ENCODE results near the gene SYNPR.

Gene SYNPR

DNA sequence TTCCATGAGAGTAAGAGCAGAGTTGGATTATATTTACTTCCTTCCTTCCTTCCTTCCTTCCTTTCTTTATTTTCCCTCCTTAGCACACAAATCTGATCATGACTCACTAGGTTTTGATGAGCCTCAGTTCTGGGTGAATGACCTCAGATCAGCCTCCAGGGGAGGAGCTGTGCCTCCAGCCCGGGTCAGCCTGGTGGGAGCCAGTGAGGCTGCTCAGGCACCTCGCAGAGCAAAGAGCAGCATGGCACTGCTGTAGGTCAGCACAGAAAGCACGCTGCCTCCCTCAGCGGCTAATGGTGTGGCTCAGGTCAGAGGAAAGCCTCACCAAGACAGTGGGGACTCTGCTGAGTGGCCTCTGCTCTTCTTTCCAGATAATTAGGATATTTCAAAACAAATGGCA, 108.5 kb downstream of the SYNPR start:
- no peak for DNase-seq

DNA sequence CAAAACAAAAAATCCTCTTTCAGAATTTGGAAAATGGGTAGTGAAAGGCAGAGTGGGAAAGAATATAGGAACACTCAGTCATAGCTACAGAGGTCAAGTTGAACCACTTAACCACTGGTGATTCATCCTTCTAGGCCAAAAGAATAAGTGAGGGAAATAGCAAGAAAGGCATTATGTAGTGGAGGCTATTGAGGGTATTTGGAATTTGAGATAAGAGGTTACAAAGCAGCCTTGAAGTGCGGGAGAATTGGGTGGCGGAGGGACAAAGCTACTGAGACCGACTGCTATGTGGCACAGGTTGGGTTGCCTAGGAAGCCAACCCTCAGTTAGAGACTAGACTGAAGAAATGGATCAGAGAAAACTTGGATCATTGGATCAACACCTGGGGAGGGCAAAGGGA, 109.5 kb downstream of the SYNPR start:
- DNase-seq = no peak

DNA sequence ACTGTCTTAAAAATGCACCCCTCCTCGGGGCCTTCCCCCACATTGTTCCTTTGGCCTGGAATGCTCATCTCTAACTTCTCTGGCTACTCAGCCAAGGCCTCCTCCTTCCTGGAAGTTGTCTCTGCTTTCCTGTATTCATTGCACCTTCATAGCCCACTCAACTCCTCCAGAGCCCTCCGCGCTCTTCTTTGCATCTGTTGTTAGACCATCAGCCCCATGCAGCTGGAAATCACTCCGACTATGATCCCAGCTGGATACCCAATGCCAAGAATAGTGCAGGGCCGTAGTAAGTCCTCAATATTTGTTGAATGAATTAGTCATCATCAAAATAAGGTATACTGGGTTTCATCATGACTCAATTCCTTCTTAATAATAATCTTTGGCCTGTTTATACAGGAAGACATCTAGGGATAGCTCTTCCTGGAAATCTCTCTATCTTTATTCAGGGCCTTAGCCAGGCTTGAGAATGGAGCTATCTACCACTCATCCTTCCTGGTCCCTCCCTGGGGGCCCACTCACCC, 112.7 kb downstream of the SYNPR start:
- no peak for DNase-seq

DNA sequence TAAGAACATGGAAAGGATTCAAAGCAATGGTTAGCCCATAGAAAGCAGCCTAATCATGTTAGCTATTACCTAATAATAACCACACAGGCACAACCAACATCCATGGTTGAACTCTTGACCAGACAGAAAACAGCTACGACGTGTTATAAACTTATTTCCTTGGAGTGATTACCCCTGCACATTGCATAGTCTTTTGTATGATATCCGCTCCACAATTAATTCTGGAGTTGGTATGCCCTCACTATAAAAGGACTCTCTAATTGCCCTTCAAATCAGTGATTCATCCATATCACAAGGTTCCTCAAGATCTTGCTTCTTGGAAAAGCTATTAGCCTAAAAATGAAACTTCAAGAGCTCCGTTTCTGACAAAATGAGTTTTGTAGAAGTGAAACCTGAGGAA, 117.9 kb downstream of the SYNPR start:
- DNase-seq = no peak

DNA sequence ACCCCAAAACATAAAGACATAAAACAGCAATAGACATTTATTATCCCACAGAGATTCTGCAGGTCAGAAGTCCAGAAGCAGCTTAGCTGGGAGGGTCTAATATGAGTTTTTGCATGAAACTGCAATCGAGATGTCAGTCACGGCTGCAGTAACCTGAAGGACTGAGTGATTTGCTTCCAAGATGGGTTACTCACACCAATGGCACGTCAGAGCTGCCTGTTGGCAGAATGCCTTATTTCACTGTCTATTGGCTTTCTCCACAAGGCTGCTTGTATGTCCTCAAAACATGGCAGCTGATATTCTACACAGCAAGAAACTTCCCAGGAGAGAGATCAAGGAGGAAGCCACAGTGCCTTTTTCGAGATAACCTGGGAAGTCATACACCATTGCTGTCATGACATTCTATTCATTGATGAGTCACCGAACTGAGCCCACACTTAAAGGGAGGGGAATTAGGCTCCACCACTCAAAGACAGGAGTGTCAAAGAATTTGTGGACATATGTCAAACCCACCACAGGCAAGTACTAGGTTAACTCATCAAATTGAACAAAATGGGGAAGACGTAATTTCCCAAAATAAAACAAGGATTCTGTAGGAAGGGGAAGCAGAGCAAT, 122.2 kb downstream of the SYNPR start:
- DNase-seq = no peak

DNA sequence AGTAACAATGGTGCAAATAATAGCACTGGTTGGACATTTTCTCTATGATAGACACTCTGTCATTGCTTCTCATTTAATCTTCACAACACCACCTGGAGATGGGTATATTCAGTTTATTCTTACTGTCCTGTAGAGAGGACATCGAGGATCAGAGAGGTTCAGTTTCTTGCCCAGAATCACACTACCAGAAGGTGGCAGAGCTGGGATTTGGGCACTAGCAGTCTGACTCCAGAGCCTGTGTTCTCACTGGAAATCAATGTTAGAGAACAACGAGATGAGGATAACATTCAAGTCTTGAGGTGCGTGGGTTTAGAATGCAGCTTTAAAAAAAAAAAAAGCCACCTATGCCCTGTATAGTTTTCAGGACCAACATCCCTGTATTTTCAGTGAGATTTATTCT, 127.8 kb downstream of the SYNPR start:
- no peak for DNase-seq

DNA sequence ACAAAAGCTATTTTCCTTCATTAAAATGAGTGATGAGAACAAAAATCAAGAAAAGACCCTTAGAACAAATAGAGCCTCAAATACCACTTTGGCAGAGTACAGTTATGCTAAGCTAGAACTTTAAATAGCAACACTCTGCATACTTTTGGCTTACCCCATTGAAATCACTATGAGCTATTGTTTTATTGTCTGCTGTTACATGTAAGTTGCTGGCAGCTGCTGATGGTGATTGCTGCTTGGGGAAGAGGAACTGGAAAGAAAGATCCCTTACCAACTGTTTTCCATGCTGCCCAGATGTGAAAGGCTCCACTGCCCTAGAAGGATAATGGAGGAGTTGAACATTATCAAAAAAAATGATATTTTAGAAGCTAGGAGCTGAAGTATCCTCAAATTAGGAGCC, 135.4 kb downstream of the SYNPR start:
- DNase-seq = no peak

DNA sequence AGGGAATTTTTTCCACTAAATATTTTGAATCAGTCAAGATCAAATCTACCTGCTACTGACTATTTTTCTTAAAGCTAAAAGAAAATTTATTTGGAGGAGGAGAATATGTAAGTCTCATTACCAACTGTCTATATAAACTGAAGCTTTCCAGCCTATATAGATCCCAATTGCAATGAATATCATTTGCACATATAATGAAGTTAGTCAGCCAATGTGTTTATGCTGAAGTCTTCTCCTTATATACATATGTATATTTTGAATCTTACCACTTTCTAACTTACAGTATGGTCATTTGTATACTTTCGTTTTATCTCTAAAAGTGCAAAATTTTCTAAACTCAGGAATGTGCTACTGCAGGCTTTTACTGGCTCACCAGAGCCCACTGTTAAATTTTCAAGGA, 136.5 kb downstream of the SYNPR start:
- no peak for DNase-seq

DNA sequence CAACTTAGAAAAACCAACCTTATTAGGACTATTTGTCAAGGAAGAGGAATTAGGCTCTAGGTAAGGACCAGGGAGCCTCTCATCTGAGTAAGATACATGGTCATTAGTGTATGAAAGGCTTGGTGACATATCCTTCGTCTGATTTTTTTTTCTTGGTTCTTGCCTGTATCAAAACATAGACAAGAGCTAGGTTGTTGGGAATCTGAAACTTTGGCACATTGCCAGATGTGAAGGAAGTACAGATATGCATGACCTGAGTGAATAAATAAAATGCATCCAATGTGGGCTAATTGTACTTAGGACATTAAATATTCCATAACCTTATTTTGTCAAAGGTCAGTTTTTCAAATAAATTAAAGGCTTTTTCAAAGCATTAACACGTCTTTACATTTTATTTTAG, 151.8 kb downstream of the SYNPR start:
- DNase-seq = no peak

DNA sequence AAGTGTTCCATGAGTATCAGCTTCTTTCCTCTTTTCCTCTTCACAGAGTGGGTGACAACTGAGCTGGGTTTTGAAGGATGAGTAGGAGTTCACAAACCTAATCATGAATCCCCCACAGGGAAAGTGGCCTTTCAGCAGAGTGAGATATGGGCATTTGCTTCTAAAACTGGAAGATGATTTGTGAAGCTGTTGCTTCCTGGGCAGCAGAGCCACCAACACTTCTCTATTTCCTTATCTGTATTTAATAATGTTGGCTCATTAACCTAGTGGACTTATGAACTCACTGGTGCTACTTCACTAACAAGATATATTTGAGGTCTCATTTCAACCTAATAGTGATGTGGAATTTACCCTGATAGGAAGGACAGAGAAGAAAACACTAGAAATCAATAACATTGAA, 152.8 kb downstream of the SYNPR start:
- no peak for DNase-seq

DNA sequence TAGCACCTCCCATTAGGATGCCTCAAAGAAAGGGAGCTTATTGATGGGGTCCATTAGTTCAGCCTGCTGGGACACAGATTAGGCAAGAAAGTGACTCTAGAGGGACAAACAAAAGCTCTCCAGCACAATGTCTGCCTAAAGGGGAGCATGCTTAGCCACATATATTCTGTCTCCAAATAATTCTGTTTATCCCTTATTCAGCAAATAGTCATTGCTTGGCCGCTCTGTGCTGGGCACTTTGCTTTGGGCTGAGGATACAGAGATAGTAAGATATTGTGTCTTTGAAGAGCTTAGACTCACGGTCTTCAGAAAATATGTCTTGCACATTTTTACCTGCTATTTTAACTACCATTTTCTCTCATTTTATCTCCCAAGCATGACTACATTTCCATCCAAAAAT, 159.8 kb downstream of the SYNPR start:
- no peak for DNase-seq

DNA sequence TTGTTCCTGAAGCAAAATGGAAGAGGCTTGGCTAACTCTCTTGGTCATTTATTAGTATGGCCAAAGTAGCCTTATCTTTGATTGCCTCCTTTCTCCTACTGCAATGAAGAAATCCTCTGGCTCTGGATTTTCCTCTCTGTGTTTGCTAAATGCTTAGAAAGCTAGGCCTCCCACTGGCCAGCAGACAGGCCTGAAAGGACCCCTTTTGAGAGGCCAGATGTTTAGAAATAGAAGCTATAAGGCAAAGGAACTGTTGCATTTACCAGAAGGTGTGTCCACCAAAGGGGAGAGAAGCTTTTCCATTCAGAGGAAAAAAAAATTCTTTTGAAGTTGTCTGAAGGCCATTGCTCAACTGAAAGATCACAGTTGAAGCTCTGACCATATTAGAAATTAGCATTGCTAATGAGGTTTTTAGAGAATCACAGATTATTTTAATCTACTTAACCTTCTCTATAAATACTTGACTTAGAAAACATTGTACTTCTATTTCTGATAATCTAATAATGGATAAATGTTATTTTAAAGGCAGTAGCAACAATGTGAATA, 160.8 kb downstream of the SYNPR start:
- DNase-seq = no peak

DNA sequence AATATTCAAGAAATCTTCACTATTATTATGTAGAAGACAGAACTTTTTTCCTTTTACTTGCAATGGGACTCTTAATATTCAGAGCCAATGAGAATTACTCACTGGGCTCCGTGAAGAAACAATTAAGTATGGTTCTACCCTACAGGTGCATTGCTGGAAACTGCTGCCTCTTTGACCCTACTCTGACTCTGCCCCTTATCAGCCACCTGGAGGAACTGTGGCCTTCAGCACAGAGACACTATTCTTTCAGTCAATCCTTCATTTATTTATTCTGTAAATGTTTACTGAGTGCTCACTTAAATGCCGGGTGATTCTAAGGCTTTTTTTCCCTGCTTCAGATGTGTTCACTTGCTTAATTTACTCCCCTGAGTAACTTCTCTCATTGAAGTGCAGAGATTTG, 163.2 kb downstream of the SYNPR start:
- DNase-seq = no peak

DNA sequence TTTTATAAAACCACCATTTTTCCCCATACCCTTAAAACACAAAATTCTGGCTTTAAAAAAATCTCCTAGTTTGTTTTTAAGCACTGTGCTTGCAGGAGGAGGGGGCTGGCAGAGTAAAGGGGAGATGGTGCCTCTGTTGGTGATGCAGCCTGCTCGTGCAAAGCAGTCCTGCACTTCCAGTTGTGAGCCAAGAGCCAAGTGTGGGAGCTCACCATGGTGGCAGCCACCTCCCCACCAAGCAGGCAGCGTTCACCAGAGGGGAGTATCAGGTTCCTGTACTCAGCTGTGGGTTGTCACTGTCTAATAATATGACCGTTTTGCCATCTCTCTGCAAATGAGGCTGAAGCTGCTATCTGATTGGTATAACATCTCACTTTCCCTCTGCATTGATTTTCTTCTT, 164.8 kb downstream of the SYNPR start:
- DNase-seq = no peak

DNA sequence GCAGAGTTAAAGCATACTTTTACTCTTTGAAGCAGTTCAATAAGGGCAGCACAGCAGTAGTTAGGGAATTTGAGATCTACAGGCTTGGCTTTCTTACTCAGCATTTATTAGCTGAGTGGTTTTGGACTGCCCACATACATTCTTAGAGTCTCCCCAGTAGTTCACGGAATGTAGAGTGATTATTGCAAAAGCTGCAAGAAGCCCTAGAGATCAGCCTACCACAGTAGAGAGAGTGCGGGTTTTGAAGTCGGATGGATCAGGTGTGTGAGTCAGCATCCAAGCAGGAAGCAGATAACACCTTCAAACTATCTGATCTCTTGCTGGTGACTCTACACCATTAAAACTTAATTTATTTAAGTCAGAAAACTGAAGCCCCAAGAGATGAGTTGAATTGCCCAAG, 171.9 kb downstream of the SYNPR start:
- DNase-seq = no peak

DNA sequence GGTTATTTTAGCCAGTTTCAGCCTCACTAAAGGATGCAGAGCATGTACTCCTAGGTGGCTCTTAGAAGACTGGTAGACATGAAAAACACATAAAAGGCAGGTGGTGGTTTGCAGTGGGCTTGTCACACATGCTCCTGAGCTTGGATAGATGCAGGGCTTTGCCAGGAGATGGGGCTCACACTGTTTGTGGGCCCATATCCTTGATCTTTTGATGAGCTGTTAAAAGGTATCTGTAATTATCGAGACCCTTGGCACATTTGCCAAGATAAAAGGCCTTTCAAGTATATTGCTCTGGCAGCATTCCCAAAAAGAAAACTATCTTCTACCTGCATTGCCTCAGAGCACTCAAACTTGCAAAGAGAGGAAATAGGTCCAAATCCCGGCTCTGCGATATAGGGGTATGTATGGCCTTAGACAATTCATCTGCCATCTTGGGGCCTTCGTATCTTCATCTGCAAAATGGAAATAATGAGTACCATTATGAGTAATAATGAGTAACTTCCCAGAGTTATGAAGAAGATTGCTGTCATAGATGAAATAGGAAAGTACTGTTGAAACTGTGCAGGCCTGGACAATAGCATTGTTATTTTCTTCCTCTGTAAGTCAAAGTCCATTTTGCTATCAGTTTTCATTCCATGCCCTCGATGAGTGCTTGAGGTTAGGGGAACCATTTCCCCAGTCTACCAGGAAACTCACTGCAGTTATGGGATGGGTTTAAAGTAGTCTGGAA, 172.7 kb downstream of the SYNPR start:
- DNase-seq = no peak

DNA sequence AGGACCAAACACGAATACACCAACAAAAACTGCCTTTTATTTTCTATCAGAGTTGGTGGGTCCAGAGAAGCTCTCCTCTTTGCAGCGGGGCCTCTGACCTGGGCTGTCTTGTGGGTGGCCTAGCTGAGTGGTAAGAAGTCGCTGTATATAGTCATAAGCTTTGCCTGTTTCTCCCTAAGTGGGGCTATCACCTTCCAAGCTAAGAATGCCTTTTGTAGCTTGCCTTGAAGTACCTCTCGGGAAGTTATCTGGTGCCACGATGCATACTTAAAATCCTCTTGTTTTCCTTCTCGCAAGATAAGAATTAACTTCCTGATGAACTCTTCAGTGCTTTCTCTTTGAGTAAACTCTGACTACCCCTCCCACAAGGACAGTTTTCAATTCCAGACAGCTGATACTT, 178.8 kb downstream of the SYNPR start:
- no peak for DNase-seq

DNA sequence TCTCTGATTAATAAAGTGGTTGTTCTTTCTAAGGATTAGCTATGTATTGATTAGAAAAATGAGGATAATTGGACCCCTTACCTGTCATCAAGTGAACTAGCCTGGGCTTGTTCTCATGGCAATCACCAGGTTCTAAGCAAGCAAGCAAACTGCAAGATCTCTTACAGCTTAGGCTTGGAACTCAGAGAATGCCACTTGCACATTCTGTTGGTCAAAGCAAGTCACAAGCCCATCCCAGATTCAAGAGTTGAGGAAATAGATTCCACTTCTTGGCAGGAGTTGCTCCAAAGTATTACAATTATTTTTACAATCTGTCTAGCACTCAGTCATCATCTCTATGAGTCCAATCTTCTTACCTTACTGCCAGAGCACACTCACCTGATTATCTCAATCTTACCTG, 180.3 kb downstream of the SYNPR start:
- DNase-seq = no peak

DNA sequence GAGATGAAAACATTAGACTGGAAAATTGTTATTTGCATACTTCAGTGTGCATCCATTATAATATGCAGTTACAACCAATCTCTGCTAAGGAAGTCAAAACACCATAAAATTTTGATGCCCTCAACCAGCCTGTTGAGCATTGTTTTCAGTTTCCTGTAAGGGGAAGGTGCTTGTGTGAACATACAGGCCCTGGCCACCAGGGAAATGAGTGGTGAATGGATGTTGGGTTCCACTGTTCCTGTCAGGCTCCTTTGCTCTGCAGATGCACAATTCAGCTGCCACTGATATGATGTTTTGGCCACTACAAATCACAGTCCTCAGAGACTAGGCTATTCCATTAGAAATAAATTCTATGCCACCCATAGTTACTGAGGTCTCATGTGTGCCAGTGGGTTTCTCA, 184.6 kb downstream of the SYNPR start:
- DNase-seq = no peak

DNA sequence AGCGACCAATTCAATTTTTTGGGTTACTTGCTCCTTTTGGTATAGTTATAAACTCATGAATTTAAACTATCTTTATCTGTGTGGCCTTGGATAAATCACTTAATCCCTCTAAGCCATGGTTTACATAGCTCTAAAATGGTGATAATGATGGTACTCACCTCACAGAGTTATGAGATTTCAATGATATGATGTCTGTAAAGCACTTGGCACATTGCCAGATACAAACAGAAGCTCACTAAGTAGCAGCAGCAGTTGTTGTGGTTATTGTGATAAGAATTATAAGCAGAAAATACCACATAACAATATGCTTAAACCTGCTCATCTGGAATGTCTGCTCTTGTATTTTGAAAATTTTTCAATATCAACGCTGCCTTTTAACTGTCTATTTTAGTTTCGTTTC, 189.3 kb downstream of the SYNPR start:
- DNase-seq = no peak

DNA sequence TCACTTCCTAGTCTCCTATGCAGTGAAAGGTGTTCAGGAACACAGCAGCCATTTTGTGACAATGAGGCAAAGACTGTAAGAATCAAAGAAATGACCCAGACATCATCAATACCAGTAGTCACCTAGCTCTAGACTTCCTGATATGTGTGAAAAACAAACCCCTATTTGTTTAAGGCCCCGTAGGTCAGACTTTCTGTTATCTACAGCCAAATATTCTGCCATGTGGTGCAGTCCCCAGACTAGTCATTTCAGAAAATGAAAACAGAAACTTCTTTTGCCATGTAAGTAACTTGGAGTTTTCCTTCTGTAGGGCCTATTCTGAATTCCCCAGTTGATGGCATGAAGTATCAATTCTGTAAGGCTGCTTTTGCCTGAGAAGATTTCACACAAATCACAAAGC, 192.6 kb downstream of the SYNPR start:
- no peak for DNase-seq

DNA sequence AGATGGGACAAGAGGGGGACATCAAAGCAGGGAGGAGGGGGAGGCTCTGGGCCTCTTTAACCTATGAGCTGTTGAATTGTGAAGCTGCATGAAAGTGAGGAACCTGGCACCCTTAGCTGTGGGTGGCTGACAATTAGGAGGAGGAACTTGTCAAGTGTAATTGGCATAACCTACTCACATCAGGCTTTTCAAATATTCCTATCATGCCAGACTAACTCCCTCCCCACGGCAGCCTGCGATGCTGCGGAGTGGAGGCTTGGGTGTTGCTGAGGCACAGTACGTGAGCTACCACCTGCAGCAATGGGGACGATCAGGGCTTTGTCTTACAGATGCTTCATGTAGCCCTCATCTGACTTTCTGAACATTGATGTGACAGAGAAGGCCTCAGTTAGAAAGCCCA, 193.7 kb downstream of the SYNPR start:
- no peak for DNase-seq

DNA sequence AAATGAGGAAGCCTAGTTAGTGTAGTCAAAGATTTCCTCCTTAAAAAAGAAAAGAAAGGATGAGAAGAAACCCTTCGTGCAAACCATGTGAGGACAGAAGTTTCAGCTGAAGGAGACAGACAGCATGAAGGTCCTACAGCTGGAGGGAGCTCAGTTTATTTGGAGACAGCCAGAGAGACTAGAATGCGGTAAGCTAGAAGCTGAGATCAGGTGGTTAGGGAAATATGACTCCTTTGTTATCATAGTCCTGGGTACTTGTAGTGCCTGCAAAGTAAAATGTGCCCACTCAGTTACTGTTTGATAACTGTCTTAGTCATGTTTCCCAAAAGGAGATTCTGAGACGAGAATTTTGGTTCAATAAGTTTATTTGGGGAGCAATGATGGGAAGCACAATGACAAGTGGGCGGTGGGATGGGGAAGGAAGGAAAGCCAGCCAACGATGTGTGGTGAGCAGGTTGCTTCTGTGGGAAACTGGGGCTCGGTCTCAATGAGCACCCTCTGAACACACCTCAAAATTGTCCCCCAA, 195.6 kb downstream of the SYNPR start:
- no peak for DNase-seq

DNA sequence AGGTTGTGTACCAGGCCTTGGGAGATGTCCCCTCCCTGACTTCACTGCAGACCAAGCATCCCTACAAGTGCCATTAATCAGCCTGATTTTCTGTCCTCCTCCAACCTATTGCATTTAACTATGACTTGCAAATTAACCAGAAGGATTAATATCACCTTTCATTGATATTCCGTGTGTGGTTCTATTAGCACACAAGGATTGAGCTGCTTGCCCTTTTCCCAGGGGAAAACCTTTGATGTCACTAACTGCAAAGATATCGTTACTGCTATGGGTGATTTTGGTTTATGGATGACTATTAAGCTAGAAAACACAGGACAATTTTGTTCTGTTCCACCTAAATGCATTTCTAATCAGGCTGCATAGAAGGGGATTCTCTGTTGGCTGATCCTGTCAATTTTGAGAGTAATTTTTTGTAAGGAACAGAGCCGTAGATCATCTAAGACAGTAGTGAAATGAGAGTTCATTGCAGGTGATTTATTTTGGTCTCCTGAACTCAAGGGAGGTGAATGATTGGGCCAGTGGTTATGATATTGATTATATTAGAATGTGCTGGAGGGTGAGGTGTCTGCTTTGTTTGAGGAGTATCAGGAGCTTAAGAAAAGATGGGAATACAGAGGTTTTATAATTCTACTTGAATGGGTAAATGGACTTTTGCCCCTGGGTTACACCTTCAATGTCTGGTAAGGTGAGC, 196.9 kb downstream of the SYNPR start:
- DNase-seq = no peak
